Transverse colon (tissue), 4 donors: ENCODE data around the gene CAMTA1. TPM values are rescaled to one million over a fixed set of nuclear protein-coding genes. Genes with fewer than 3 reads are reported as not detected.

Experiments used
- DNase-seq: peaks from one replicate; pipeline ENCODE4 v3.0.0-alpha.2; 2019
- H3K27ac ChIP-seq, 4 donors: fragments of 200-600 bp; sonication (generic); 2 replicates each; pipeline ENCODE4 v1.5.1; 2016 to 2018; ENCODE audit warnings: inconsistent platforms in 4 of 4
- H3K27me3 ChIP-seq: fragments of 200-600 bp; sonication (generic); 2 replicates; pipeline ENCODE4 v1.5.1; 2017; ENCODE audit warnings: inconsistent platforms
- H3K36me3 ChIP-seq, 4 donors: fragments of 200-600 bp; sonication (generic); 2 replicates each; pipeline ENCODE4 v1.5.1; 2017 to 2019; ENCODE audit warnings: inconsistent platforms in 4 of 4
- H3K4me1 ChIP-seq, 4 donors: fragments of 200-600 bp; sonication (generic); 2 replicates each; pipeline ENCODE4 v1.5.1; 2017 to 2020; ENCODE audit warnings: inconsistent platforms in 4 of 4
- H3K4me3 ChIP-seq, 4 donors: fragments of 200-600 bp; sonication (generic); 1 replicate in 1 of 4; 2 replicates in 3 of 4; pipeline versions ENCODE4 v1.5.1 to v1.6.1; 2017 to 2019; ENCODE audit warnings: inconsistent platforms in 4 of 4
- H3K9me3 ChIP-seq, 2 donors: fragments of 200-600 bp; sonication (generic); 2 replicates each; pipeline ENCODE4 v1.5.1; 2017 to 2019; ENCODE audit warnings: inconsistent platforms in 2 of 2
- EP300 ChIP-seq: sonication (generic); formaldehyde crosslinking; IDR thresholded peaks from one replicate; pipeline ENCODE4 v1.6.1; 2017; ENCODE audit warnings: antibody characterized with exemption, low read depth
- POLR2A ChIP-seq: fragments of 450-650 bp; IDR thresholded peaks from one replicate; pipeline ENCODE4 v1.6.1; 2016; ENCODE audit warnings: antibody characterized with exemption, mild to moderate bottlenecking, moderate library complexity
- POLR2AphosphoS5 ChIP-seq, 3 donors: sonication (generic); formaldehyde crosslinking; IDR thresholded peaks; one replicate each; pipeline ENCODE4 v1.6.1; 2016; ENCODE audit warnings: antibody characterized with exemption in 3 of 3
- WGBS, 2 donors: methylation state at CpG; one replicate each; pipeline ENCODE4 v1.1.5; 2018; ENCODE audit warnings: low coverage in 1 of 2; 5-methylcytosine and 5-hydroxymethylcytosine counted together
- in situ Hi-C, 4 donors: fragments of 200-750 bp; cut with MboI; loops; one replicate each; pipeline versions ENCODE4 v1.15.0 to v1.15.1; 2017; ENCODE audit warnings: low sequenced_read_pairs in 3 of 4, low pct_ligation_motif_present in 1 of 4, low pct_unique_long_range_greater_than_20kb in 1 of 4
- intact Hi-C: fragments of 100-400 bp; cut with DNase I; formaldehyde crosslinking; loops from one replicate; pipeline ENCODE4 v1.15.1; 2023; ENCODE audit warnings: low total_unique reads
- total RNA-seq, 4 donors: library from RNA; depleted of rRNA; stranded (reverse); fragments of >200 nt; gene quantifications; one replicate each; pipeline ENCODE4 v1.1.0, GENCODE V29; 2016
- TF ChIP-seq, protein P1 (sequence below), 5 experiments: fragments of 200-600 bp in 3 of 5; fragments of 450-650 bp in 2 of 5; sonication (generic) in 3 of 5; IDR thresholded peaks; 1 replicate in 2 of 5; 2 replicates in 3 of 5; pipeline ENCODE4 v1.5.1; 2016 to 2017; ENCODE audit warnings: antibody characterized with exemption in 5 of 5, inconsistent platforms in 3 of 5, mild to moderate bottlenecking in 2 of 5, moderate library complexity in 1 of 5

The CAMTA1 gene
- total RNA-seq, 4 donors from 2014 or later, result 93.8 to 268 (median 130) TPM

DNA sequence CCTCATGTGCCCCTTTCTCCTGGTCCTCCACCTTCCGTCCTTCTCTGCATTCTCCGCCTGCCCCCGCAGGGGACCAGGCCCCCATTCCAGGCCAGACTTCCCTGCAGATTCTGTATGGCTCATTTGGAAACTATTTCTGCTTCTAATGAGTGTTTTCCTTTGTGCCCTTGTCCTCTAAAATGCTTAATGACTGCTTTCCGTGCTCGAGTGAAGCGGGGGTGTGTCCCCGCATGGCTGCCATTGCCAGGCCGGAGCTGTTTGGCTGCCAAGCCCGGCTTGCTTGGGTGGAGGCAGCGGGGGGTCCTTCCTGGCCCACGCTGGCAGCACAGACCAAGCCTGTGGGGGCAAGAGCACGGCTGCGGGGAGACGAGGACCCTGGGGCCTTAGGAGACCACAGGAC lies 686.6 kb downstream of the CAMTA1 start:
- intact Hi-C loops, result no loop called here
- Histone ChIP-seq H3K27me3 (no peaks in the 10 kb centered on the region), H3K4me1 (peaks cover 4 to 15% (median 8%) of the 10 kb centered on the region in 4 donors), H3K9me3 (no peaks in the 10 kb centered on the region), H3K4me3 (no peak overlapping the region), H3K36me3 (no peaks in the 10 kb centered on the region), H3K27ac (peak overlapping the region; percentile 29 to 67 (median 38))
- 78% methylated on average over 14 of the region's 14 CpGs; no CpG with 5 or more reads in 1 of the 2 donors for WGBS, 2 donors
- DNase-seq, result no peak
- TF ChIP-seq POLR2AphosphoS5 (IDR thresholded peaks at IDR 0.05) (peak in 1 of 3 donors; percentile 5), POLR2A (no peak)
- in situ Hi-C loops, result no loop called here

DNA sequence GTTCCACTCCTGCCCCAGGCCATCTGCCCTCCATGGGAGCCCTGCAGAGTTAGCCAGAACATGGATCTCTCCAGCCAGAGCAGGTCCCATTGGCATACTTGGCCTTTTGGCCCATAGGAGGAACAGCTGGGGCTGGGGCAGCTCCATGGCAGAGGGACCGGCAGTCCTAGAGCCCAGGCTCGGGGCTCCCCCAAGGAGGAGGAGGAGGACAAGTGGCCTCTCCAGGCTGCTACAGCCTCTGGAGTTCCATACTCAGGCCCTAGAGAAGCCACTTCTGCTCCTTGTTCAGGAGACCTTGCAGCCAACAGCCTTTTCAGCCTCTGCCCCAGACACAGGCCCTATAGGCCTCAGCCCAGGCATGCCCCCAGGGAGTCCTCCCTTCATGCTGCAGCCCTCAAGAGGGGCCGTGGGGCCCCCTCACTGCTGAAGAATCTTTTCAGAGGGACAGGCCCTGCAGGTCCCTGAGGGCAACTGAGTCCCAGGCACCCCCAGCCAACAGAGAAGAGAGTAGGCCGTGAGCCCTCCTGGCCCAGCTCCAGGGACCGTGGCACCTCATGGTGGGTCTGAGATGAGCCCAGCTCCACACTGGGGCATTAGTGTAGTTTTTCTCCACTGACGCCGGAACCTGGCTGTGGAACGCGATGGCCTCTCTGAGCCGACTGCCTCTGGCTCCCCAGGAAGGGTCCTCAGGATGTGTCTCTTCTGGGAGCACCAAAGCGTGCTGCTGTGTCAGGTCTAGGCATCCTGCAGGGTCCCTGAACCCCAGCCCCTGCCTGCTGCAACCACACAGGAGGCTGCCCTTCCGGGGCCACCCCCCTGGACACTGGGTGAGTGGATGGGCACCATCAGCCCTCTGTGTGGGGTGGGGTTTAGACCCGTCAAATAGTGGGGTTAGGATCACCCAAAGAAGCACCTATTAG lies 688.2 kb downstream of the CAMTA1 start:
- Histone ChIP-seq H3K9me3 (no peaks in the 10 kb centered on the region), H3K27ac (no peak overlapping the region), H3K27me3 (no peaks in the 10 kb centered on the region), H3K4me1 (peaks cover 4 to 15% (median 8%) of the 10 kb centered on the region in 4 donors), H3K4me3 (no peak overlapping the region), H3K36me3 (no peaks in the 10 kb centered on the region)
- 82% methylated on average over 8 of the region's 13 CpGs; no CpG with 5 or more reads in 1 of the 2 donors for WGBS, 2 donors
- DNase-seq, result no peak
- in situ Hi-C loops, result no loop called here
- intact Hi-C loops, result no loop called here
- TF ChIP-seq POLR2AphosphoS5 (IDR thresholded peaks at IDR 0.05) (no peak), POLR2A (no peak)
- TF ChIP-seq, protein P1, sequence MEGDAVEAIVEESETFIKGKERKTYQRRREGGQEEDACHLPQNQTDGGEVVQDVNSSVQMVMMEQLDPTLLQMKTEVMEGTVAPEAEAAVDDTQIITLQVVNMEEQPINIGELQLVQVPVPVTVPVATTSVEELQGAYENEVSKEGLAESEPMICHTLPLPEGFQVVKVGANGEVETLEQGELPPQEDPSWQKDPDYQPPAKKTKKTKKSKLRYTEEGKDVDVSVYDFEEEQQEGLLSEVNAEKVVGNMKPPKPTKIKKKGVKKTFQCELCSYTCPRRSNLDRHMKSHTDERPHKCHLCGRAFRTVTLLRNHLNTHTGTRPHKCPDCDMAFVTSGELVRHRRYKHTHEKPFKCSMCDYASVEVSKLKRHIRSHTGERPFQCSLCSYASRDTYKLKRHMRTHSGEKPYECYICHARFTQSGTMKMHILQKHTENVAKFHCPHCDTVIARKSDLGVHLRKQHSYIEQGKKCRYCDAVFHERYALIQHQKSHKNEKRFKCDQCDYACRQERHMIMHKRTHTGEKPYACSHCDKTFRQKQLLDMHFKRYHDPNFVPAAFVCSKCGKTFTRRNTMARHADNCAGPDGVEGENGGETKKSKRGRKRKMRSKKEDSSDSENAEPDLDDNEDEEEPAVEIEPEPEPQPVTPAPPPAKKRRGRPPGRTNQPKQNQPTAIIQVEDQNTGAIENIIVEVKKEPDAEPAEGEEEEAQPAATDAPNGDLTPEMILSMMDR (IDR thresholded peaks at IDR 0.05), result no peak

DNA sequence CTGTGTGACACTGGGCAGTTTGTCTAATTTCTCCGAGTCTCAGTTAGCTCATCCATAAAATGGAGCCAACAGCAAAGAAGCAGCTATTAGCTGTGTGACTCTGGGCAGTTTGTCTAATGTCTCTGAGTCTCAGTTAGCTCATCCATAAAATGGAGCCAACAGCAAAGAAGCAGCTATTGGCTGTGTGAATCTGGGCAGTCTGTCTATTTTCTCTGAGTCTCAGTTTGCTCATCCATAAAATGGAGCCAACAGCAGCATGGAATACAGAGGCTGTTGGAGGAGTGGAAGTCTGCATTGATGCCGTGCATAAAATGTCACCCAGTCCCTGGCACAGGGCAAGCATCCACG lies 688.9 kb downstream of the CAMTA1 start:
- DNase-seq, result no peak
- intact Hi-C loops, result no loop called here
- Histone ChIP-seq H3K36me3 (no peaks in the 10 kb centered on the region), H3K4me3 (no peak overlapping the region), H3K9me3 (no peaks in the 10 kb centered on the region), H3K27me3 (no peaks in the 10 kb centered on the region), H3K4me1 (peaks cover 4 to 15% (median 8%) of the 10 kb centered on the region in 4 donors), H3K27ac (no peak overlapping the region)
- in situ Hi-C loops, result no loop called here
- TF ChIP-seq, protein P1 (IDR thresholded peaks at IDR 0.05), result no peak
- no peak for TF ChIP-seq POLR2AphosphoS5 (IDR thresholded peaks at IDR 0.05)
- no peak for TF ChIP-seq EP300
- WGBS, 2 donors, result 90% methylated on average over 3 of the region's 3 CpGs; no CpG with 5 or more reads in 1 of the 2 donors

DNA sequence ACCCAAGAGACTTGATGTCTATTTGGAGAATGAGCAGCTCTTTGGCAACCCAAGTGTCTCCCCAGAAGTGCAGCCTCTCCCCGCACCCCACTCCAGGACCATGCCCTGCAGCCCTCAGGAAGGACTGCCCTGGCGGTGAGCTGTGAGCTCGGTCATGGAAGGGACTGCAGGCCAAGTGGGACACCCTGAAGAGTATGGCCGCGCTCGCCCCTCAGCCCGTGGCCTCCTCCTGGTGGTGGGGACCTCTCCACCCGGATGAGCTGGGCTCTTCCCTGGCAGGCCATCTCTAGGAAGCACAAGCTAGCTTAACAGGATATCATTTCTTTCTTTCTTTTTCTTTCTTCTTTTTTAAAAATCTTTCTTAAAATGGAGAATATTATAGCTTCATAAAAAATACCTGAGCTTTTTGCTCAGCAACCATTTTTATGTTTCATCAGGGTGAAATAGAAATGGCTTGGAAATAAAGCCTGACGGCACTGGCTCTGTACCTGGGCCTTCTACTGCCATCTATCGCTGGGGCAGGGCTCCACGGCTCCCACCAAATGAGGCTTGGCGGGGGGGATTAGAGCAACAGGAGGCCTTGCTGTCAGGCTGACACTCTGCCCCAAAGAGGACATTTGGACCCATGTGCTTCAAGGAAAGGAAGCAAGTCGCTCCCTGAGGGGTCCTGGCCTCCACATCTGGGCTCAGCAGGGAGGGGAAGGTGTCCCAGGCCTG lies 689.7 kb downstream of the CAMTA1 start:
- Histone ChIP-seq H3K27me3 (no peaks in the 10 kb centered on the region), H3K27ac (no peak overlapping the region), H3K9me3 (no peaks in the 10 kb centered on the region), H3K36me3 (no peaks in the 10 kb centered on the region), H3K4me3 (no peak overlapping the region), H3K4me1 (peaks cover 4 to 15% (median 8%) of the 10 kb centered on the region in 4 donors)
- in situ Hi-C loops, result no loop called here
- intact Hi-C loops, result no loop called here
- no peak for DNase-seq
- TF ChIP-seq, protein P1 (IDR thresholded peaks at IDR 0.05), result no peak
- no peak for TF ChIP-seq EP300
- TF ChIP-seq POLR2AphosphoS5 (IDR thresholded peaks at IDR 0.05), result no peak
- no peak for TF ChIP-seq POLR2A
- WGBS, 2 donors, result 80 to 86% methylated on average over 1 to 13 of the region's 13 CpGs
